Panc1 (cell line): ENCODE measurements around the gene TEPSIN.

Experiments used
- CTCF ChIP-seq: fragments of 450-650 bp; IDR thresholded peaks from 2 replicates; pipeline ENCODE4 v1.5.1; 2017; ENCODE audit warnings: mild to moderate bottlenecking
- POLR2AphosphoS5 ChIP-seq: IDR thresholded peaks from 2 replicates; pipeline ENCODE4 v1.6.1; 2012; ENCODE audit warnings: mild to moderate bottlenecking, low read depth, low read length, moderate library complexity
- REST ChIP-seq, 2 experiments: IDR thresholded peaks; 2 replicates each; pipeline ENCODE4 v1.6.1; 2011 to 2012; ENCODE audit warnings: low read depth in 2 of 2, control low read depth in 1 of 2, low read length in 1 of 2, mild to moderate bottlenecking in 1 of 2, moderate library complexity in 1 of 2; ENCODE audit not compliant: insufficient read depth in 1 of 2
- SIN3A ChIP-seq: IDR thresholded peaks from 2 replicates; pipeline ENCODE4 v1.6.1; 2012; ENCODE audit warnings: low read depth, mild to moderate bottlenecking, low read length, moderate library complexity, borderline replicate concordance; ENCODE audit not compliant: insufficient read depth
- TCF7L2 ChIP-seq: IDR thresholded peaks from 2 replicates; pipeline ENCODE4 v1.6.1; 2011; ENCODE audit warnings: mild to moderate bottlenecking, low read depth, low read length, inconsistent platforms

GRCh38 chr17:81197831-81198490, 40.9 kb downstream of the TEPSIN start:
- TF ChIP-seq CTCF (no peak), POLR2AphosphoS5 (no peak), REST (IDR thresholded peaks at IDR 0.05; ENCODE audit: insufficient read depth in 1 of 2, low read depth in 2 of 2, low read length in 1 of 2) (no peak), TCF7L2 (no peak), SIN3A (no peak)
